H1 (cell line): ENCODE data around the gene CRTC1.

ENCODE experiments used
- CTCF ChIP-seq, 3 experiments: IDR thresholded peaks; 1 replicate in 2 of 3; 2 replicates in 1 of 3; pipeline versions ENCODE4 v1.5.1 to v1.6.1; 2011; ENCODE audit warnings: low read length in 3 of 3, mild to moderate bottlenecking in 3 of 3, inconsistent platforms in 2 of 3, low read depth in 1 of 3, moderate library complexity in 1 of 3; ENCODE audit not compliant: insufficient read depth in 1 of 3; ENCODE audit errors: control extremely low read depth in 1 of 3
- HDAC6 ChIP-seq: IDR thresholded peaks from one replicate; pipeline ENCODE4 v1.7.1; 2012; ENCODE audit warnings: low read depth, mild to moderate bottlenecking, inconsistent platforms, low read length, moderate library complexity
- JUN ChIP-seq: IDR thresholded peaks from 2 replicates; pipeline ENCODE4 v1.6.1; 2011; ENCODE audit warnings: low read depth, mild to moderate bottlenecking, improper control_type of control experiment, low read length
- KDM1A ChIP-seq: fragments of 200-600, 300-600 bp; sonication (generic); IDR thresholded peaks from 2 replicates; pipeline ENCODE4 v1.7.1; 2016; ENCODE audit warnings: mild to moderate bottlenecking, low read length, borderline replicate concordance
- POLR2A ChIP-seq, 2 experiments: IDR thresholded peaks; 1 replicate in 1 of 2; 2 replicates in 1 of 2; pipeline ENCODE4 v1.6.1; 2011; ENCODE audit warnings: low read depth in 2 of 2, low read length in 2 of 2, mild to moderate bottlenecking in 2 of 2; ENCODE audit errors: control extremely low read depth in 1 of 2
- SUZ12 ChIP-seq: fragments of 200-600 bp; sonication (generic); IDR thresholded peaks from 2 replicates; pipeline ENCODE4 v1.6.1; 2012; ENCODE audit warnings: mild to moderate bottlenecking, inconsistent platforms, low read length, moderate library complexity, mixed read lengths

- TF ChIP-seq POLR2A (IDR thresholded peaks at IDR 0.05; ENCODE audit: control extremely low read depth in 1 of 2, low read depth in 2 of 2, low read length in 2 of 2): no peak
- TF ChIP-seq KDM1A: no peak
- TF ChIP-seq JUN: no peak
- no peak for TF ChIP-seq HDAC6
- TF ChIP-seq SUZ12: no peak
- TF ChIP-seq CTCF (IDR thresholded peaks at IDR 0.05; ENCODE audit: control extremely low read depth in 1 of 3, insufficient read depth in 1 of 3, low read depth in 1 of 3, low read length in 3 of 3): no peak
Observed at GRCh38 chr19:18708452-18709231, 25.2 kb downstream of the CRTC1 start.
